ENCODE results near the gene WDR82.

DNA sequence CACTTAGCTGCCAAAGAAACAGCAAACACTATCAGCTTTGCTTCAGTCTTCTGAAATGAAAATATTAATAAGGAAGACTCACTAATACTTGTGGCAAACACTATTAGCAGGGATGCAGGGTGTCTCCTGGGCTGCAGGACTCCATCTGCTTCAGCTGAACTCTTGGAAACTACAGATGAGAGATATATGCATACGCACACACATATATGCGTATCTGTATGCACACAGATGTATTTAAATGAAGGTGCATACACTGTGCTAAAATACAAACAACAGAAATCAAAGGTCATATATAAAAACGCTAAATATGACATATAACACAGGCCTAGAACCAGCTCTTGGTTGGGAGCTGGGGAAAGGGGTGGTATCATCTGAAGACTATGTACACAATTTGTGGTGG is 22.3 kb downstream of the WDR82 start:
- no peak for TF ChIP-seq POLR2A (IDR thresholded peaks at IDR 0.05)
- TF ChIP-seq EP300 (IDR thresholded peaks at IDR 0.05; ENCODE audit: low read depth): no peak
- TF ChIP-seq, protein P1, sequence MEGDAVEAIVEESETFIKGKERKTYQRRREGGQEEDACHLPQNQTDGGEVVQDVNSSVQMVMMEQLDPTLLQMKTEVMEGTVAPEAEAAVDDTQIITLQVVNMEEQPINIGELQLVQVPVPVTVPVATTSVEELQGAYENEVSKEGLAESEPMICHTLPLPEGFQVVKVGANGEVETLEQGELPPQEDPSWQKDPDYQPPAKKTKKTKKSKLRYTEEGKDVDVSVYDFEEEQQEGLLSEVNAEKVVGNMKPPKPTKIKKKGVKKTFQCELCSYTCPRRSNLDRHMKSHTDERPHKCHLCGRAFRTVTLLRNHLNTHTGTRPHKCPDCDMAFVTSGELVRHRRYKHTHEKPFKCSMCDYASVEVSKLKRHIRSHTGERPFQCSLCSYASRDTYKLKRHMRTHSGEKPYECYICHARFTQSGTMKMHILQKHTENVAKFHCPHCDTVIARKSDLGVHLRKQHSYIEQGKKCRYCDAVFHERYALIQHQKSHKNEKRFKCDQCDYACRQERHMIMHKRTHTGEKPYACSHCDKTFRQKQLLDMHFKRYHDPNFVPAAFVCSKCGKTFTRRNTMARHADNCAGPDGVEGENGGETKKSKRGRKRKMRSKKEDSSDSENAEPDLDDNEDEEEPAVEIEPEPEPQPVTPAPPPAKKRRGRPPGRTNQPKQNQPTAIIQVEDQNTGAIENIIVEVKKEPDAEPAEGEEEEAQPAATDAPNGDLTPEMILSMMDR (IDR thresholded peaks at IDR 0.05): no peak
- TF ChIP-seq POLR2AphosphoS5 (IDR thresholded peaks at IDR 0.05): no peak
